GM12892 (cell line): ENCODE results near the gene RALA.

ENCODE experiments used
- POLR2A ChIP-seq: IDR thresholded peaks from 2 replicates; pipeline ENCODE4 v1.6.1; 2011; ENCODE audit warnings: low read depth, low read length, control low read depth
- POLR2AphosphoS5 ChIP-seq: IDR thresholded peaks from 2 replicates; pipeline ENCODE4 v1.6.1; 2011; ENCODE audit warnings: low read depth, low read length, control low read depth
- TAF1 ChIP-seq: IDR thresholded peaks from 2 replicates; pipeline ENCODE4 v1.6.1; 2011; ENCODE audit warnings: low read depth, mild to moderate bottlenecking, control low read depth, low read length, borderline replicate concordance

GRCh38 chr7:39582536-39582935, 40.8 kb upstream of the RALA start:
- TF ChIP-seq POLR2A: no peak
- no peak for TF ChIP-seq POLR2AphosphoS5
- TF ChIP-seq TAF1: no peak
